Mucosa of descending colon (tissue), 3 donors: ENCODE results near the gene JPH3. TPM values are rescaled to one million over a fixed set of nuclear protein-coding genes. Genes with fewer than 3 reads are reported as not detected.

Experiments
- ATAC-seq: fragments of 200-7000 bp; cut with Tn5 transposase; one replicate; pipeline ENCODE4 v1.9.1; 2020; ENCODE audit warnings: mild to moderate bottlenecking, moderate library complexity
- DNase-seq, 3 donors: peaks; one replicate each; pipeline ENCODE4 v3.0.0-alpha.2; 2020
- H3K36me3 ChIP-seq: fragments of 200-600 bp; one replicate; pipeline ENCODE4 v1.8.0; 2021; ENCODE audit warnings: low read depth, mild to moderate bottlenecking
- H3K4me1 ChIP-seq: fragments of 200-600 bp; one replicate; pipeline ENCODE4 v1.8.0; 2021; ENCODE audit warnings: low read depth, mild to moderate bottlenecking
- H3K4me3 ChIP-seq: fragments of 200-600 bp; one replicate; pipeline ENCODE4 v1.8.0; 2021; ENCODE audit warnings: mild to moderate bottlenecking
- H3K9me3 ChIP-seq: fragments of 200-600 bp; one replicate; pipeline ENCODE4 v1.8.0; 2021; ENCODE audit warnings: mild to moderate bottlenecking
- CTCF ChIP-seq: fragments of 200-600 bp; IDR thresholded peaks from one replicate; pipeline ENCODE4 v1.8.0; 2022; ENCODE audit warnings: antibody characterized with exemption, mild to moderate bottlenecking
- intact Hi-C, 2 donors: fragments of 100-400 bp; cut with DNase I in 1 of 2; cut with micrococcal nuclease in 1 of 2; formaldehyde crosslinking; loops; one replicate each; pipeline versions ENCODE4 v1.11.0 to v1.11.1; 2022; cut with DNase I, micrococcal nuclease
- total RNA-seq, 3 donors: library from RNA; stranded (reverse); fragmentation: NEBNext Ultra II Directional in 2 of 3; extraction: Animal tissue kit (Norgen Biotek cat#: 25700) in 2 of 3; gene quantifications; one replicate each; pipeline versions ENCODE4 v1.2.1 to v1.2.4, GENCODE V29; 2021 to 2023
- donor health status: DM: no; HTN: no; CAD: no; lungs with moderate emphysema.
- donor health status: DM: no; HTN: no; CAD: no.
- donor health status: DM: no; HTN: yes; CAD: no.

The JPH3 gene
- total RNA-seq, 3 donors from 2014 or later, result 0.17 to 2.1 (median 0.84) TPM

GRCh38 chr16:87645802-87646201 is 43.5 kb downstream of the JPH3 start:
- ATAC-seq, result no peak
- H3K4me3 ChIP-seq, result no peak overlapping the region
- intact Hi-C loops, result no loop called here
- no peak for TF ChIP-seq CTCF
- DNase-seq, result peak in 1 of 3 donors; percentile 5
- H3K9me3 ChIP-seq, result no peaks in the 10 kb centered on the region
- no peaks in the 10 kb centered on the region for H3K36me3 ChIP-seq
- no peaks in the 10 kb centered on the region for H3K4me1 ChIP-seq

DNA sequence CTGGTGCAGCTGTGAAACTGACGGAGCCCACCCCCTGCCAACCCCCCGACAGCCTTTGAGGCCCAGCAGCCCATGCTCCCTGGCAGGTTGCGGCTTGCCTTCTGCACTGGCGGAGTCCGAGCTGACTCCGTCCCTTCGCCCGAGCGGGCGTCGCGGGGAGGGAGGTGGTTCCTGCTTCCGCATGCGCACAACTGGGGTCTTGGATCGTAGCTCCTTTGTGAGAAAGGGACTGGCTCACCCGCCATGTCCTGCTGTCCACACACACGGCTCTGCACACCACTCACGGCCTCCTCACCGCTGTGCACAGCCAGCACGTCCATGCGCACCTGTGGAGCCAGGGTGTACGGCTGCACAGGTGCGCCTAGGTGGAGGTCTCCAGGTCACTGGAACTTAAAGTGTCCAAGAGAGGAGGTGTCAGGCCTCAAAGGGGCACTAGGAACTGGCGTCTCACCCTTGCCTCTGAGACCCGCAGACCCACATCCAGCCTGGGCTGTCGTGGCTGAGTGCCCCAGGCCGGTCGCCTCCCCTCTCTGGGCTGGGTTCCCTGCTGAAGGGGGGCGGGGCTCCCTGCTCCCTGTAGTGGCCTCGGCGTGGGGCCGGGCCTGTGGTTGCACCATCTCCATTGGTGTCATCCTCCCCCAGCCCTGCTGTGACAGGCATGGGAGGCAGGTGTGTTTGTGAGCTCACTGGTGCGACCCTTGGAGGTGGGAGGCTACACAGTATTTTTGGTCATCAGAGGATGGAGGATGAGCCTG is 45.3 kb downstream of the JPH3 start:
- ATAC-seq, result no peak
- Histone ChIP-seq H3K4me3 (no peak overlapping the region), H3K9me3 (no peaks in the 10 kb centered on the region), H3K4me1 (no peaks in the 10 kb centered on the region), H3K36me3 (no peaks in the 10 kb centered on the region)
- TF ChIP-seq CTCF, result no peak
- intact Hi-C loops, result no loop called here
- no peak for DNase-seq

DNA sequence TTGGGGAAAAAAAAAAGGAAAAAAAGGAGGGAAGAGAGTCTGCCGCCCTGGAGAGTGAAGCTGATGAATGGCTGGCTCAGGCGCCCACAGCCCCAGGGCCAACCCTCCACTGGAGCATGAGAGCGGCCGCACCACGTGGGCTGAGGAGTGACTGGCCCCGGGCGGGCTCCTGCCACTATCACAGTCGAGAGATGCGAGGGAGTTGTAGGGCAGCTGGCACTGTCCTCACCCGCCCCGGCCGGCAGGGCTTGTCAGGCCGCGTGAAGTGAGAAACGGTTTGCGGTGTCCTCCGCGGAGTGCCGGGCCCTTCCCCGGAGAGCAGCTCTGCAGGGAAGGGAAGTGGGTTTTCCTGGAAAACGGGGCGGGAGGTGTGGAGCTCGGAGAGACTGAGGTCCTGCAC is 45.9 kb downstream of the JPH3 start:
- intact Hi-C loops, result no loop called here

GRCh38 chr16:87648698-87649487 is 46.6 kb downstream of the JPH3 start:
- Histone ChIP-seq H3K36me3 (no peaks in the 10 kb centered on the region), H3K9me3 (no peaks in the 10 kb centered on the region), H3K4me3 (no peak overlapping the region), H3K4me1 (no peaks in the 10 kb centered on the region)
- ATAC-seq (no peak), DNase-seq (no peak)
- intact Hi-C loops, result no loop called here
- no peak for TF ChIP-seq CTCF

More for the DNA sequence above, 45.9 kb downstream of the JPH3 start:
- TF ChIP-seq CTCF, result no peak
- H3K4me1 ChIP-seq, result no peaks in the 10 kb centered on the region
- H3K36me3 ChIP-seq, result no peaks in the 10 kb centered on the region
- ATAC-seq (no peak), DNase-seq (no peak)
- H3K4me3 ChIP-seq, result no peak overlapping the region
- no peaks in the 10 kb centered on the region for H3K9me3 ChIP-seq

DNA sequence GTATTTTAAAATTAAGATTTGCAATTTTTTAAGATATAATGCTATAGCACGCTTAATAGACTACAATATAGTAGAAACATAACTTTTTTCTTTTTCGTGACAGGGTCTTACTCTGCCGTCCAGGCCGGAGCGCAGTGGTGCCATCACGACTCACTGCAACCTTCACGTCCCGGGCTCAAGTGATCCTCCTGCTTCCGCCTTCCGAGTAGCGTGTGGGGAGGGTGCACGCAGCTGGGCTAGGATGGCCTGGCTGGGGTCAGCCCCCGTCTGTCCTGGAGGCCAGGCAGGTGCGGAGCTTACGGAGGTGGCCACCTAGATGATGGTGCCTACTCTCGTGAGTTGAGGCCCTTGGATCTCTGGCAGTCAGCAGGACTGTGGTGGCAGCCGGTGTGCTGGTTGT is 50.1 kb downstream of the JPH3 start:
- Histone ChIP-seq H3K4me3 (no peak overlapping the region), H3K9me3 (no peaks in the 10 kb centered on the region), H3K4me1 (no peaks in the 10 kb centered on the region), H3K36me3 (no peaks in the 10 kb centered on the region)
- TF ChIP-seq CTCF, result no peak
- ATAC-seq (no peak), DNase-seq (no peak)
- intact Hi-C loops, result no loop called here
